Sigmoid colon (tissue), 7 donors: Measurements from ENCODE around the gene MED16. TPM values are rescaled to one million over a fixed set of nuclear protein-coding genes. Genes with fewer than 3 reads are reported as not detected.

ENCODE experiments used
- DNase-seq: peaks from one replicate; pipeline ENCODE4 v3.0.0-alpha.2; 2019
- H3K27ac ChIP-seq, 4 donors: fragments of 200-600 bp; sonication (generic); one replicate each; pipeline ENCODE4 v1.5.1; 2016 to 2019; ENCODE audit warnings: mild to moderate bottlenecking in 1 of 4
- H3K27me3 ChIP-seq, 3 donors: fragments of 200-600 bp; sonication (generic); one replicate each; pipeline ENCODE4 v1.5.1; 2019; ENCODE audit warnings: mild to moderate bottlenecking in 1 of 3
- H3K36me3 ChIP-seq, 4 donors: fragments of 200-600 bp; sonication (generic); one replicate each; pipeline ENCODE4 v1.5.1; 2016 to 2019
- H3K4me1 ChIP-seq, 4 donors: fragments of 200-600 bp; sonication (generic); one replicate each; pipeline ENCODE4 v1.5.1; 2017 to 2019
- H3K4me3 ChIP-seq, 4 donors: fragments of 200-600 bp; sonication (generic); one replicate each; pipeline ENCODE4 v1.5.1; 2017 to 2019; ENCODE audit warnings: mild to moderate bottlenecking in 2 of 4, moderate library complexity in 1 of 4
- H3K9me3 ChIP-seq, 4 donors: fragments of 200-600 bp in 3 of 4; sonication (generic) in 3 of 4; one replicate each; pipeline versions ENCODE4 v1.5.1 to v1.6.1; 2013 to 2019
- EP300 ChIP-seq, 4 donors: sonication (generic); formaldehyde crosslinking; IDR thresholded peaks; one replicate each; pipeline ENCODE4 v1.6.1; 2017; ENCODE audit warnings: antibody characterized with exemption in 4 of 4
- POLR2A ChIP-seq, 2 donors: fragments of 450-650 bp; IDR thresholded peaks; one replicate each; pipeline ENCODE4 v1.6.1; 2016; ENCODE audit warnings: antibody characterized with exemption in 2 of 2, mild to moderate bottlenecking in 2 of 2, moderate library complexity in 2 of 2
- POLR2AphosphoS5 ChIP-seq, 4 donors: sonication (generic); formaldehyde crosslinking; IDR thresholded peaks; one replicate each; pipeline ENCODE4 v1.6.1; 2017; ENCODE audit warnings: antibody characterized with exemption in 4 of 4
- WGBS, 2 donors: extraction: QIAGEN DNeasy Blood & Tissue Kit; methylation state at CpG; one replicate each; pipeline ENCODE4 v1.1.7; 2013; 5-methylcytosine and 5-hydroxymethylcytosine counted together
- intact Hi-C: fragments of 100-400 bp; cut with DNase I; formaldehyde crosslinking; loops from one replicate; pipeline ENCODE4 v1.15.1; 2023
- polyA plus RNA-seq, 3 donors: library from polyadenylated mRNA; stranded (reverse); fragments of 200-250 nt; gene quantifications; one replicate each; pipeline ENCODE4 v1.2.3, GENCODE V29; 2013
- total RNA-seq, 4 donors: library from RNA; depleted of rRNA; stranded (reverse); fragments of >200 nt; gene quantifications; one replicate each; pipeline ENCODE4 v1.1.0, GENCODE V29; 2016
- TF ChIP-seq, protein P1 (sequence below), 4 experiments: fragments of 450-650 bp in 3 of 4; fragments of 200-600 bp in 1 of 4; IDR thresholded peaks; one replicate each; pipeline ENCODE4 v1.5.1; 2016 to 2019; ENCODE audit warnings: antibody characterized with exemption in 4 of 4, mild to moderate bottlenecking in 3 of 4, moderate library complexity in 2 of 4
- donor health status: healthy with polysubstance abuse.
- donor health status: Bipolar disorder and iron deficiency.
- donor health status: healthy.

MED16 gene
- total and polyA plus RNA-seq, 7 donors, result 22.4 to 62.5 (median 33.2) TPM

DNA sequence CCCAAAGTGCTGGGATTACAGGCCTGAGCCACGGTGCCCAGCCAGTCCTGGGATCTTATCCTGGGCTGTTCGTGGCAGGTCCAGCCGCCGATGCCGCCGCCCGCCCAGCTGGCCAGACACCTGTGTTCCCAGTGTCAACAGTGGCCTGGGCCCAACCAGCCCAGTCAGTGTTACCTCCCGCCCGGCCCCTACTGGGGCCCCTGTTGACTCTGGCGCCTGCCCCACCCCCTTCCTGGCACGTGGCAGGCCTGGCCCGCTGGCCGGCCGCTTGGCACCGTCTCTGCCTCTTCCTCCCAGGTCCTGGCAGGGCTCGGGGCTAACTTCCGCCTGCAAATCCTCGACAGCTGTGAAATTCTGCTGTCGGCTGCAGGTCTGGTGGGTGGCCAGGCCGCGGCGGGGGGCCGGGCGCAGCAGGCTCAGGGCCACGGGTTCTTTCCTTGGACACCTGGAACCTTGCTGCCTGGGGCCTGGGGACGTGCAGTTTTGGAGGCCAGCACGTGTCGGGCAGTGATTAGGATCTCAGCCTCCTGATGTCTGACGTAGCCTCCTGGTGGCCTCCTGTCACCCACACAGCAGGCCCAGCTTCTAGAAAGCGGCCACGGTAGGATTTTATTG is 42.0 kb upstream of the MED16 start:
- 7 to 28% methylated on average over 31 of the region's 31 CpGs for WGBS, 2 donors

DNA sequence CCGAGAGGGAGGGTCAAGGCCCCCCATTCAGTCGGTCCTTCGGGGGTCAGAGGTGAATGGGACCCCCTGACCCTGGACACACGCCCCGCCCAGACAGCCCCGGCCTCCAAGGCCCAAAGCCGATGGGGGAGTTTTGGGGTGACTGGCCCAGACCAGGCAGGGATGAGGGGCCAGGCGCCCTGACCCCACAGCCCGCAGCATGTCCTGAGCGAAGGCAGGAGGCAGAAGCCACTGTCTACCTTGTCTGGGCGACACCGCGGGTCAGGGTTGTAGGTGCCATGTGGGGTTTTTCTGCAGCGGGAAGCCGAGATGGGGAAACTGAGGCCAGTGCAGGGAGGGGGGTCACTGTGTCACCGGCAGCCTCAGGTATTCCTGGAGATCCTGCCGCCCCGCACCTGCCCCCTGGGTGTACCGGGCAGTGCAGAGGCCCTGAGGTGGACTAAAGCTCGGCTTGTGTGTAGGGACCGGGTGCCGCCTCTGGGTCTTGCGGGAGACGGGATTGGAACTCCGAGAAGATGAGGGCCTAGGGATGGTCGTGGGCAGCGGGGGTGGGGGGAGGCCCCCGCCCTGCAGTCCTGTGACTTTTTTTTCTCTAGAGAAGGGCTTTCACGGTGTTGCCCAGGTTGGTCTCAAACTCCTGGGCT is 41.3 kb upstream of the MED16 start:
- no peak for DNase-seq
- H3K27ac ChIP-seq, result peak overlapping the region; percentile 72 to 89 (median 79)
- TF ChIP-seq POLR2A (IDR thresholded peaks at IDR 0.05), result no peak
- no peak for TF ChIP-seq EP300 (IDR thresholded peaks at IDR 0.05)
- TF ChIP-seq, protein P1, sequence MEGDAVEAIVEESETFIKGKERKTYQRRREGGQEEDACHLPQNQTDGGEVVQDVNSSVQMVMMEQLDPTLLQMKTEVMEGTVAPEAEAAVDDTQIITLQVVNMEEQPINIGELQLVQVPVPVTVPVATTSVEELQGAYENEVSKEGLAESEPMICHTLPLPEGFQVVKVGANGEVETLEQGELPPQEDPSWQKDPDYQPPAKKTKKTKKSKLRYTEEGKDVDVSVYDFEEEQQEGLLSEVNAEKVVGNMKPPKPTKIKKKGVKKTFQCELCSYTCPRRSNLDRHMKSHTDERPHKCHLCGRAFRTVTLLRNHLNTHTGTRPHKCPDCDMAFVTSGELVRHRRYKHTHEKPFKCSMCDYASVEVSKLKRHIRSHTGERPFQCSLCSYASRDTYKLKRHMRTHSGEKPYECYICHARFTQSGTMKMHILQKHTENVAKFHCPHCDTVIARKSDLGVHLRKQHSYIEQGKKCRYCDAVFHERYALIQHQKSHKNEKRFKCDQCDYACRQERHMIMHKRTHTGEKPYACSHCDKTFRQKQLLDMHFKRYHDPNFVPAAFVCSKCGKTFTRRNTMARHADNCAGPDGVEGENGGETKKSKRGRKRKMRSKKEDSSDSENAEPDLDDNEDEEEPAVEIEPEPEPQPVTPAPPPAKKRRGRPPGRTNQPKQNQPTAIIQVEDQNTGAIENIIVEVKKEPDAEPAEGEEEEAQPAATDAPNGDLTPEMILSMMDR (IDR thresholded peaks at IDR 0.05), result no peak
- TF ChIP-seq POLR2AphosphoS5 (IDR thresholded peaks at IDR 0.05), result no peak
- H3K27me3 ChIP-seq, result no peaks in the 10 kb centered on the region
- H3K9me3 ChIP-seq, result no peaks in the 10 kb centered on the region
- intact Hi-C loops, result no loop called here
- H3K4me1 ChIP-seq, result peaks cover 0 to 38% (median 35%) of the 10 kb centered on the region in 4 donors
- WGBS, 2 donors, result 57 to 80% methylated on average over 29 of the region's 29 CpGs
- peaks cover 0 to 6% (median 0%) of the 10 kb centered on the region in 4 donors for H3K36me3 ChIP-seq
- peak overlapping the region in 1 of 4 donors; percentile 8 for H3K4me3 ChIP-seq

More for the DNA sequence above, 42.0 kb upstream of the MED16 start:
- Histone ChIP-seq H3K4me1 (peaks cover 0 to 43% (median 36%) of the 10 kb centered on the region in 4 donors), H3K9me3 (no peaks in the 10 kb centered on the region), H3K27ac (peak overlapping the region; percentile 72 to 89 (median 79)), H3K36me3 (no peaks in the 10 kb centered on the region), H3K27me3 (no peaks in the 10 kb centered on the region), H3K4me3 (peak overlapping the region in 1 of 4 donors; percentile 8)
- TF ChIP-seq POLR2AphosphoS5 (IDR thresholded peaks at IDR 0.05) (peak; percentile 57 to 88 (median 81)), POLR2A (IDR thresholded peaks at IDR 0.05) (no peak), EP300 (IDR thresholded peaks at IDR 0.05) (peak in 2 of 4 donors; percentile 31 to 38)
- TF ChIP-seq, protein P1 (IDR thresholded peaks at IDR 0.05), result no peak
- DNase-seq, result peak; percentile 94
- intact Hi-C loops, result no loop called here

DNA sequence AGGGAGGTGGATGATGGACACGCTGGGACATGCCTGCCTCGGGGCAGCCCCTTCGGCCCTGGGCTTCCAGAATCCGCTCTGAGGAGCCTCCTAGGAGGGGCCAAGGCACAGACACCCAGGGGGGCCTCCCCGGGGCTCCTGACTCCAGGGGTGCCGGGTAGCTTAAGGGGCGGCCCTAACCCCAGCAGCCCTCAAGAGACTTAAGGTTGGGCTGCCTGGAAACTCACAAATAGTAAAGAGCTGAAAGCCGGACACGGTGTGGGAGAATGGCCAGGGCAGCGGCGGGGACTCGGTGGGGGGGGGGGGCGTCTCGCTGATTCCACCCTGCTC is 40.5 kb upstream of the MED16 start:
- H3K4me3 ChIP-seq, result peak overlapping the region in 2 of 4 donors; percentile 14 to 28
- intact Hi-C loops, result no loop called here
- no peak for DNase-seq

DNA sequence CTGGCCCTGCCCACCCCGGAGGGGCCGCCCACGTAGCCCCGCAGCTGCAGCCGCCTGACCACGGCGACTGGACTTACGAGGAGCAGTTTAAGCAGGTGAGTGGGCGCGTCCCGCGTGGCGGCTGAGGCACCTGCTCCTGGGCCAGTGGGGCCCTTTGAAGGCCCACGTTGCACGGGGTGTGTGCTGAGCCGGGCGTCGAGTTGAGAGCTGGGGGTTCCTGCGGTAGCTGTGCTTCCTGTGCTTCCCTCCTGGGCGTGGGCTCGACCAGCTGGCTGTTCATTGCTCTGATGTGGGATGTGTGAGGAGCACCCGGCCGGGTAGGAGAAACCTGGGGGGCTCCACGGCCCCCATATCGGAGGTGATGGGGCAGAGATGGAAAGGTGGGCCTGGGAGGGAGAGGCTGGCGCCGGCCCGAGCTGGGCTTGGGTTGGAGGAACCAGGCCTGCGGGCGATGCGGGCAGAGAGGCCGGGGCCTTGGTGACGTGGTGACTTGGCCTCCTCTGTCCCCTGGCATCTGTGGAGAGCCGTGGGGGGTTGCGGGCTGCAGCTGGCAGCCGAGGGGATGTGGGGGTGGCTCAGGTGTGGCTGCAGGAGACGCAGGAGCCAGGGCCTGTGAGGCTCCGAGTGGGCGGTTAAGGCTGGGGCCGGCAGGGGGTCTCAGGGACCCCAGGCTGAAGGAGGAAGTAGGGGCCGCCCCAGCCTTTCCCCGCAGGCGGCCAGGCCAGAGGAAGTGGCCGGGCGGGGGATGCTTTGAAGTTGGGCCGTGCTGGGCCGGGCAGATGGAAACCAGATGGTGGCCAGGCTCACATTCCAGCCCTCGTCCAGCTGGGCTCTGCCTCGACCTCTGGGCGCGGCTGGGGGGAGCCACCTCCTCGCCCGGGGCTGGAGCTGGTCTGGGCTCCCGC is 39.9 kb upstream of the MED16 start:
- TF ChIP-seq EP300 (IDR thresholded peaks at IDR 0.05), result peak in 1 of 4 donors; percentile 44
- TF ChIP-seq, protein P1 (IDR thresholded peaks at IDR 0.05), result no peak
- TF ChIP-seq POLR2AphosphoS5 (IDR thresholded peaks at IDR 0.05), result peak; percentile 76 to 89 (median 85)
- no peak for TF ChIP-seq POLR2A (IDR thresholded peaks at IDR 0.05)
- H3K27me3 ChIP-seq, result no peaks in the 10 kb centered on the region
- peak; percentile 94 for DNase-seq
- peaks cover 0 to 6% (median 0%) of the 10 kb centered on the region in 4 donors for H3K36me3 ChIP-seq
- peaks cover 0 to 40% (median 37%) of the 10 kb centered on the region in 4 donors for H3K4me1 ChIP-seq
- WGBS, 2 donors, result 33 to 68% methylated on average over 54 of the region's 54 CpGs
- intact Hi-C loops, result no loop called here
- H3K27ac ChIP-seq, result peak overlapping the region; percentile 72 to 89 (median 79)
- no peaks in the 10 kb centered on the region for H3K9me3 ChIP-seq
- peak overlapping the region in 2 of 4 donors; percentile 14 to 28 for H3K4me3 ChIP-seq

More for the DNA sequence above, 40.5 kb upstream of the MED16 start:
- TF ChIP-seq, protein P1 (IDR thresholded peaks at IDR 0.05), result no peak
- TF ChIP-seq EP300 (IDR thresholded peaks at IDR 0.05) (no peak), POLR2A (IDR thresholded peaks at IDR 0.05) (no peak), POLR2AphosphoS5 (IDR thresholded peaks at IDR 0.05) (no peak)
- WGBS, 2 donors, result 72 to 81% methylated on average over 14 of the region's 14 CpGs
- H3K36me3 ChIP-seq, result peaks cover 0 to 6% (median 0%) of the 10 kb centered on the region in 4 donors
- no peaks in the 10 kb centered on the region for H3K9me3 ChIP-seq
- peaks cover 0 to 38% (median 35%) of the 10 kb centered on the region in 4 donors for H3K4me1 ChIP-seq
- no peaks in the 10 kb centered on the region for H3K27me3 ChIP-seq
- peak overlapping the region; percentile 72 to 89 (median 79) for H3K27ac ChIP-seq
